ENCODE results near the gene SAMHD1.
"Not testable (repeated sequence)": the region's sequence is repeated elsewhere in the genome, so short reads cannot be mapped to it uniquely, and the experiment has no call there.

Gene SAMHD1

DNA sequence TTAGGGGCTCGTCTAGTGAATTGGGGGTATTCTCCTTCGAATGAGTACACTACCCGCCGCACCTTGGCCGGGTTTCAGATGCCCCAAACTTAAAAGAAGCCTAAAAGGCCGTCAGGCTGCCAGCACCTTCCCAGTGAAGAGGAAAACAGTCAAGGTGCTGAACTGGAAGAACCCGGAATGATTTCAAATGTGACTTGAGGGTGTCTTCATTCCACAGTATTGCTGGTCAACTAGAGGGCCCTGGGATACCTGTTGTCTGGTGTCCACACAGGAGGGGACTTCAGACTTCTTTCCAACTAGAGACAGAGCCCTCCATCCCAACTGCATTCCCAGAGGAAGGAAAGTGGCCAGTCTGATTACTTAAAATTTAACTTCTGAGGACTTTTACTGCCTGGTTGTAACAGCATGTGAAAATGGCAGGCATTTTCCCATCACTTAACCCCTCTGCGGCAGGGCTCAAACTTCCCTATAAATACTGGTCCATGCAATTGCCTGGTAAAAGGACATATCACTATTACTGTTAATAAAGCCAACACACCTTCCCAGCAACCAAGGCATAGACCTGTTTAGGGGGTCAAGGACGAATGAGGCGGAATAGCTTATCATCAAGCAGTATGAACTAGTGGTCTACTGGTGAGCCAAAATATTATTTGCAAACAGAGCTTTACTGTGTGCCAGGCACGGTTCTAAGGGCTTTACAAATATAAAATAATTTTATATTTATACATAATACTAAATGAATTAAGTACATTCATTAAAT lies 651 bp upstream of the SAMHD1 start:
- no peak for DNase-seq

DNA sequence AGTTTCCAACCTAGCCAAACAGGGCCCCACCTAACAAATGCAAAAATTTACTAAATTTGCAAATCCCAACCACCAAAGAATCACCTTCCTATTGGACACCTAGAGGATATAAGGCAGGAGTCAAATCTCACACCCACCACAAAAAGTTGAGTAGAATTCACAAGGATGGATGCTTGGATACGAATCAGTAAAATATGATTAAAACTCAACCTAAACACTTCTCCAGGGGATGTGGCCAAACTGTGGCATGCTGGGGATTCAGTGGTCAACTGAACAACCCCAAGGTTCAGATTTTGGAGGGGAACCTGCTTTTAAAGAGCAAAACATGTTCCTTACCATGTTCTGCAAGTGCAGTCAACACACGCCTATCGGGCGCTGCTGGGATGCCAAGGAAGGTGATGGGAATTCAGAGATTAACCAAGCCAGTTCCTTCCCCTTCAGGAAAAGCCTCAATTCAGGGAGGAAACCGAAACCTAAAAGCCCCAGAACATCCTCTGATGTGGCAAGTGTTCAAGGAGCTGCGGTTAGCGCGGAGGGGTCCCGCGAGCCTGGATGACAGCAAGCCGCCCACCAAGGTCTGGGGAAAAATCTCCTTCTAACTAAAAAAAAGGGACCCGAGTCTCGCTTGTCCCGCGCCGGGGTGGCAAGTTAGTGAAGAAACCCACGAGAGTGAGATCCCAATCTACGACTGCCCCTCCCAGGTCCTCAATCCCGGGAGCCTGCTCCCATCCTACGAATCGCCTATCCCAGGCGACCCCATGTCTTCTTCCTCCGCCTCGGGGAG lies 902 bp downstream of the SAMHD1 start:
- DNase-seq, result no peak

DNA sequence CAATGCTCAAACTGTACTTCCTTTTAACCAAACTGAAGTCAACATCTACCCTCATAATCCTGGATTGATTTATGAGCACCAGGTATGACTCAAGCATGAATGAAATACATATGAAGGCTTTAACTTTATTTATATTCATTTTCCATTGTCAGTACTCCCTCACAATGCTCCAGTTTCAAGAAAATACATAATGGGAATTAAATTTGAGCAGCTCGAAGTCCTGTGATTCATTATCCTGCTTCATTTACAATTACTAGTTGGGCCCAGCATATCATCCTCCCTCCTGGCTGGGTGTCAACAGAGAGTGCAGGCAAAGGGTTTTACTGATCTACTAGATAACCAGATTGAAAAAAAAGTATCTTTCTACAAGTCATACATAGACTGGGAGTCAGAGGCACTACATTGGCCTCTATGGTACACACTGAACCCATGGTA lies 10.1 kb downstream of the SAMHD1 start:
- DNase-seq, result no peak

DNA sequence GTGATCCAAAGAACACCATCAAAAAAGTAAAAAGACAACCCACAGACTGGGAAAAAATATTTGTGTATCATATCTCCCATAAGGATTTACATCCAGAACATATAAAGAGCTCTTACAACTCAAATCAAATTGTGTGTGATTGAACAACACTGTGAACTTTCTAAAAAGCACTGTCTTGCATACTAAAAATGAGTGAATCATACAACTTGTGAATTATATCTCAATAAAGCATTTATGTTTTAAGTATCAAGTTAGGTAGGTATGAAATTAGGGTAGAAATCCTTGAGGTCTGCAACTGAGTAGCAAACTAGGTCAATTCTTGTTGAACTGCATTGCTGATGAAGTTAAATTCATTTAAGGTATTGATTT lies 14.1 kb downstream of the SAMHD1 start:
- DNase-seq, result no peak

DNA sequence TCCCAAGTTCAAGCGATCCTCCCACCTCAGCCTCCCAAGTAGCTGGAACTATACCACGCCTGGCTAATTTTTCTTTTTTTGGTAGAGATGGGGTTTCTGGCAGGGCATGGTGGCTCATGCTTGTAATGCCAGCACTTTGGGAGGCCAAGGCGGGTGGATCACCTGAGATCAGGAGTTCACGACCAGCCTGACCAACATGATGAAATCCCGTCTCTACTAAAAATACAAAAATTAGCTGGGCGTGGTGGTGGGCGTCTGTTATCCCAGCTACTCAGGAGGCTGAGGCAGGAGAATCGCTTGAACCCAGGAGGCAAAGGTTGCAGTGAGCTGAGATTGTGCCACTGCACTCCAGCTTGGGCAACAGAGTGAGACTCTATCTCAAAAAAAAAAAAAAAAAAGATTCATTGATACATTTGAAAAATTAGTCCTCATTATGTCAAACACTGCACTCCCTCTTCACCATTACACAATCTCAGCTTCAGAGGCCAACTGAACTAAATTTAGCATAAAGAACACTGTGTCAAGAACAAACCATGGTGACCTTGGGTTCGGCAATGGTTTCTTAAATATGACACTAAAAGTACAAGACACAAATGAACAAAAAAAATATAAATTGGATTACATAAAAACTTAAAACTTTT lies 14.6 kb downstream of the SAMHD1 start:
- DNase-seq, result not testable (repeated sequence)

DNA sequence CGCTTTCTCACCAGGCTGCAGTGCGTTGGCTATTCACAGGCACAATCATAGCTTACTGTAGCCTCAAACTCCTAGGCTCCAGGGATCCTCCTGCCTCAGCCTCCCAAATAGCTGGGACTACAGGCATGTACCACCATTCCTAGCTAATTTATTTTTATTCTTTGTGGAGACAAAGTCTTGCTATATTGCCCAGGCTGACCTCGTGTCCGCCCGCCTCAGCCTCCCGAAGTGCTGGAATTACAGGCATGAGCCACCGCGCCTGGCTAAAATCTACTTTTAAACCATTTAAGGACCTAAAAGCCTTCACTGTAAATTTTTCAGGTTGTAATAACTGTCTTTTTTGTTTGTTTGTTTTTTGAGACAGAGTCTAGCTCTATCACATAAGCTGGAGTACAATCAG lies 15.2 kb downstream of the SAMHD1 start:
- DNase-seq, result no peak

DNA sequence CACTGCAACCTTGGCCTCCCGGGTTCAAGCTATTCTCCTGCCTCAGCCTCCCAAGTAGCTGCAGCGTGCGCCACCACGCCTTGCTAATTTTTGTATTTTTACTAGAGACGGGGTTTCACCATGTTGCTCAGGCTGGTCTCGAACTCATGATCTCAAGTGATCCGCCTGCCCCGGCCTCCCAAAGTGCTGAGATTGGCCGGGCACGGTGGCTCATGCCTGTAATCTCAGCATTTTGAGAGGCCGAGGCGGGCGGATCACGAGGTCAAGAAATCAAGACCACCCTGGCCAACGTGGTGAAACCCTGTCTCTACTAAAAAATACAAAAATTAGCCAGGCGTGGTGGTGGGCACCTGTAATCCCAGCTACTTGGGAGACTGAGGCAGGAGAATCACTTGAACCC lies 17.9 kb downstream of the SAMHD1 start:
- not testable (repeated sequence) for DNase-seq

DNA sequence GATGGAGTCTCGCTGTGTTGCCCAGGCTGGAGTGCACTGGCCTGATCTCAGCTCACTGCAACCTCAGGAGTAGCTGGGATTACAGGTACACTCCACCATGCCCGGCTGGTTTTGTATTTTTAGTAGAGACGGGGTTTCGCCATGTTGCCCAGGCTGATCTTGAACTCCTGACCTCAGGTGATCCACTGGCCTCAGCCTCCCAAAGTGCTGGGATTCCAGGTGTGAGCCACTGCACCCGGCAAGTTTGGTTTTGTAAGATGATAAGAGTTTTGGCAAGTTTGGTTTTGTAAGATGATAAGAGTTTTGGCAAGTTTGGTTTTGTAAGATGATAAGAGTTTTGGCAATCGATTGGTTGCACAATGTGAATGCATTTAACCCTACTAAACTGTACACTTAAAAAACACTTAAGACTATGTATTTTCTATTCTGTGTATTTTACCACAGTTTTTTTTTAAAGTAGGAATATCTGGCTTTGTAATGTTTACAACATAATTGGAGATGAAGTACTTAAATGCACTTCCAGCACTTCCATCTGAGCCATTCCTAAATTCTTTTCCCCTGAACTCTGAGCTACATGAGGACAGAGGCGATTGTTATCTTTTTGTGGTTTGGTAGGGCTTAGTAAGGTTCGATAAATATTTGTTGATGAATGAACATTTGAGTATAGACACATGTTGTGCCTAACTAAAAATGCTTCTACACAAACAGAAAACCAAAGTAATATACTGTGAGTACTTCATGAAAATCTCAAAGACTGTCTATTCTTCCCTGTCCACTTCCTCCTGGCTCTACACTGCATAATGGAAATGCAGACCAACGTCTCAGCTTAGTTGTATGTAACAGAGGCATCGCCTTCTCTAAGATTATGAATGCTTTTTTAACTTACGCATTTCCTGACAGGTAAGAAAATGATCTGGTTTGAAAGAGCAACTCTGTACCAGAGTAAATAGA lies 18.8 kb downstream of the SAMHD1 start:
- no peak for DNase-seq

DNA sequence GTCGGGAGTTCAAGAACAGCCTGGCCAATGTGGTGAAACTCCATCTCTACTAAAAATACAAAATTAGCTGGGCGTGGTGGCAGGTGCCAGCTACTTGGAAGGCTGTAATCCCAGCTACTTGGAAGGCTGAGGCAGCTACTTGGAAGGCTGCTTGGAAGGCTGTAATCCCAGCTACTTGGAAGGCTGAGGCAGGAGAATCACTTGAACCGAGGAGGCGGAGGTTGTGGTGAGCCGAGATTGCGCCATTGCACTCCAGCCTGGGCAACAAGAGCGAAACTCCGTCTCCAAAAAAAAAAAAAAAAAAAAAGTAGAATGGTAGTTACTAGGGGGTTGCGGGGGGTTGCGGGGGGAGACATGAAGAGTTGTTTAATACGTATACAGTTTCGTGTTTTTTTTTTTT lies 19.4 kb downstream of the SAMHD1 start:
- DNase-seq, result not testable (repeated sequence)

DNA sequence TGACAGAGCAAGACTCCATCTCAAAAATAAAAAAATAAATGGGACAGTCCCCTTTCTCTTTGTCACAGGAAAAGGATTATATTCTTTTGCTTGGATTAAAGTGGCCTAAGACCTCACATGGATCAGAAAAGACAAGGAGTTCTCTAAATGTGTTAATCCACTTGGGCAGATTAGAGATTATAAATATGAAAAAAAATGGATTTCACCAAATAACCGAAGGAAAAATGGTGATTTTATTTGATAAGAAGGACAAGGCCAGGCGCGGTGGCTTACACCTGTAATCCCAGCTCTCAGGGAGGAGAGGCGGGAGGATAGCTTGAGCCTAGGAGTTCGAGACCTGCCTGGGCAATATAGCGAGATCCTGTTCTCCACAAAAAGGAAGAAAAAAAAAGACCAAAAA lies 21.8 kb downstream of the SAMHD1 start:
- no peak for DNase-seq

DNA sequence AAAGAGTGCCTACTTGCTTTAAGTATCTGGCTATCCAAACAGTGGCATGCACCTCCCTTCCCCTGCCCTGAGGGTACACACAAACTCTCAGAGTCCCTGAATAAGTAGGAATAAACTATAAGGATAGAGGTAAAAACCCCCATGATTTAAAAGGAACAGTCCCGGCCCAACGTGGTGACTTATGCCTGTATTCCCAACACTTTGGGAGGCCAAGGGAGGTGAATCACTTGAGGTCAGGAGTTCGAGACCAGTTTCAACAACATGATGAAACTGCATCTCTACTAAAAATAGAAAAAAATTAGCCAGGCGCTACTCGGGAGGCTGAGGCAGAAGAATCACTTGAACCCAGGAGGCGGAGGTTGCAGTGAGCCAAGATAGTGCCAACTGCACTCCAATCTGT lies 22.2 kb downstream of the SAMHD1 start:
- DNase-seq, result no peak

DNA sequence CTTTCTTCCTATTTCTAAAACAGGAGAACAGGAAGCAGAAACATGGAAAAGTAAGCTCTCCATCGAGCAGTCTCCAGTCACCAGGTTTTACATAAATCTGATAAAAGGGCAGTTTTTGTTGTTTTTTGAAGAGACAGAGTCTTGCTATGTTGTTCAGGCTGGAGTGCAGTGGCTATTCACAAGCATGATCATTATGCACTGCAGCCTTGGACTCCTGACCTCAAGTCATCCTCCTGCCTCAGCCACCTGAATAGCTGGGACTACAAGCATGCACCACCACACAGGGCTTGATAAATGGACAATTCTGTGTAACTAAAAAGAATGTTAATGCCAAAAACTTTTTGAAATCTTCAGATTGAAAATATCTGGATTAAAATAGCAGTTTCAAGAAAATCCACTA lies 23.8 kb downstream of the SAMHD1 start:
- no peak for DNase-seq

DNA sequence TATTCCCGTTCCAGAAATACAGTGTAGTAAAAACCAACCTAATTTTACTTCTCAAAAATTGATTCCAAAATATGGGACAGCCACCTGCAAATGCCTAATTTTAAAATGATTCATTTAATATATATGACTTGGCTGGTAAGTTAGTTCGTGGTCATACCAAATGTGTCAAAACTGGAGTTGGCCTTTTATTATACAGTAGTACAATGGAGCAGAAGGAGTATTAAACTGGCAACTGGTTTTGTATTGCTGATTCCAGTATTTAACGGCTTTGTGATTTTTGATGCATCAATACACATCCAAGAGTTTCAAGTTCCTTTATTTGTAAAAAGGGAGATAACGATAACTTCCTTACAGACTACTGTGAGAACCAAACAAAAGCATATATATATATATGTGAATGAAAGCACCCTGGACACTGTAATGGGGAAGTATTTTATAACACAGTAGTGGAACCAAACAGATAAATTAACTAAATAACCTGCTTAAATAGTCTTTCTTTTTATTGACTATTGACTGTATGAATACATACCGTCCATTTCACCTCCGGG lies 24.8 kb downstream of the SAMHD1 start:
- no peak for DNase-seq

DNA sequence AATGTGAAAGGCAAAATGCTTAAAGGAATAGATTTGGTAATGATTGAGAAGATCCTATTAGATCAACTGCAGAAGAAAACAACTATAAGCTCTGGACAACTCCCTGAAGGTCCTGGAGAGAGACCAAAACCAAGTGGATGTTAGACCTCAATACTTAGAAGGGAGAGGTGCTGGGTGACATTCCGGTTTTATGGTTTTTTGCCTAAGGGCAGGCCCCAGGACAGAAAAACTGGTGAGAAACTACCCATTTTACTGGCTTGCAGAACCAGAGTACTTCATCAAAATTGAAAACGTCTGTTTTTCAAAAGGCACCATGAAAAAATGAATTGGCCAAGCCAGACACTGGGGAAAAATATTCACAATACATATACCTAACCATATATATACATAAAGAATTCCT lies 26.3 kb downstream of the SAMHD1 start:
- no peak for DNase-seq

DNA sequence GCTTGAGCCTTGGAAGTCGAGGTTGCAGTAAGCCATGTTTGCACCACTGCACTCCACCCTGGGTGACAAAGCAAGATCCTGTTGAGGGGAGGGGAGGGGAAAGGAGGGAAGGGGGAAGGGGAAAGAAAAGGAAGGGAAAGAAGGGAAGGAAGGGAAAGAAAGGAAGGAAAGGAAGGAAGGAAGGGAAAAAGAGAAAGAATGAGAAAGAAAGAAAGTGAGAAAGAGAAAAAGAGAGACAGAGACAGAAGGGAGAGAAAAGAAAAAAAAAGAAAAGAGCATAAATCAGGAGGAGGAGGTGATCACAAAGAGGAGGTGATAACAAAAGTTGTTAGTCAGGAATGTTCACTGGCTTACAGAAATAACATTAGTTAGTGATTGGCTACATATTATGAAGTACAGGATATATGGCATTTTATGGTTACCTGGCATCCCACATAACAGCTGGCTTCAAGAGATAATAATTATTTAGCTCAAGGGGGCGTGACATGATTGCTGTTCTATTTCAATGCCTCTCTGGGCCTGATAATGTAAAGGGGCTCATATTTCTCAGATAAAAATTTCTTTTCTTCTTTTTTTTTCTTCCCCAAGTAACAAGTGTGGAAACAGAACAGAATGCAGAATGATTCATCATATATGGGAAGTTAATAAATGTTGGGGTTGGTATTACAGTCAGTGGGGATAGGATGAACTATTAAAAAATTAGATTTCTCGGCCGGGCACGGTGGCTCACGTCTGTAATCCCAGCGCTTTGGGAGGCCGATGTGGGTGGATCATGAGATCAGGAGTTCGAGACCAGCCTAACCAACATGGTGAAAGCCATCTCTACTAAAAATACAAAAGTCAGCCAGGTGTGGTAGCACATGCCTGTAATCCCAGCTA lies 27.1 kb downstream of the SAMHD1 start:
- DNase-seq, result no peak

DNA sequence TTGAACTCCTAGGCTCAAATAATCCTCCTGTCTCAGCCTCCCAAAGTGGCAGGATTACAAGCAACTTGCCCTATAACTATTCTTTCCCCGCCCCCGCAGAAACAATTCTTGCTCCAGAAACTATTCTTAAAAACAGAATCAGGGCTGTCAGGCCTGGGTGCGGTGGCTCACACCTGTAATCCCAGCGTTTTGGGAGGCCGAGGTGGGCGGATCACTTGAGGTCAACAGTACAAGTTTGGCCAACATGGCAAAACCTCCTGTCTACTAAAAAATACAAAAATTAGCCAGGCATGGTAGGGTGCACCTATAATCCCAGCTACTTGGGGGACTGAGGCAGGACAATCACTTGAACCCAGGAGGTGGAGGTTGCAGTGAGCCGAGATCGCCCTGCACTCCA lies 31.2 kb downstream of the SAMHD1 start:
- DNase-seq, result no peak

DNA sequence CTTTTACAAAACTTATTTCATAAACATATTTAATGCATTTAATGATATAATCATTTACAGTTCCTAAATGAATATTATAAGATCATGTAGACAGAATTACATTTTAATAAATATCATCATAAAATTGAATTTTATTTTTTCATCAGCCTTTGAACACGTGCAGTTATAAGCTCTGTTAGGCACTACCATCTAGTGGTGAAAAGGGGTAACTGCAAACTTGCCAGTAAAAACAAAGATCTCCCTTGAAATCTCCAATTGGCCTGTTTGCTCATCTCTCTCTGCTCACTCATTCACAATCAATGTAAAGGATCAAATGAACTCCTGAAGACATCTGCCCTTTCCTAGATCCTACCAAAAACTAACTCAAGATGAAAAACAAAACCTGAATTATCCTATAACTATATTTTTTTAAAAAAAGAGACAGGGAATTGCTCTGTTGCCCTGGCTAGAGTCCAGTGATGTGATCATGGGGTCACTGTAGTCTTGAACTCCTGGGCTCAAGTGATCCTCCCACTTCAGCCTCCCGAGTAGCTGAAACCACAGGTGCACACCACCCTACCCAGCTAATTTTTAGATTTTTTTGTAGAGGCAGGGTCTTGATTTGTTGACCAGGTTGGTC lies 31.7 kb downstream of the SAMHD1 start:
- DNase-seq, result no peak

DNA sequence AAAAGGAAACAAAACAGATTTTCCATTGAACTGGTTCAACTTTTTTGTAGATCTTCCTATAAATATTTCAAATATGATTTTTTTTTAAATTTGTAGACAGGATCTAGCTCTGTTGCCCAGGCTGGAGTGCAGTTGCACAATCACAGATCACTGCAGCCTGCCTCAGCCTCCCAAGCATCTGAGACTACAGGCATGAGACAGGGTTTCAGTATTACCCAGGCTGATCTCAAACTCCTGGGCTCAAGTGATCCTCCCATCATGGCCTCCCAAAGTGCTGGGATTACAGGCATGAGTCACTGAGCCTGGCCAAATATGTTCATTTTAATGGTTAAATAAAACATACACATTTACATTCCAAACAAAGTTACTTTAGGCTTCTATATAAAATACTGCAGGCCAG lies 33.6 kb downstream of the SAMHD1 start:
- no peak for DNase-seq

DNA sequence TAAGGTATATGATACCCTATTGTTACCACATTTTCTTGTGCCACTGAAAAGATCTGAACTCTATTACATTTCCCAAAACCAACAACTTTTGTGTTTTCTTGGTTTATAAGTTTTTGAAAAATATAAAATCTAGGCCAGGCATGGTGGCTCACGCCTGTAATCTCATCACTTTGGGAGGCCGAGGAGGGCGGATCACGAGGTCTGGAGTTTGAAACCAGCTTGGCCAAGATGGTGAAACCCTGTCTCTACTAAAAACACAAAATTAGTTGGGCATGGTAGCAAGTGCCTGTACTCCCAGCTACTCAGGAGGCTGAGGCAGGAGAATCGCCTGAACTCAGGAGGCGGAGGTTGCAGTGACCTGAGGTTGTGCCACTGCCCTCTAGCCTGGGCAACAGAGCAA lies 34.3 kb downstream of the SAMHD1 start:
- no peak for DNase-seq

DNA sequence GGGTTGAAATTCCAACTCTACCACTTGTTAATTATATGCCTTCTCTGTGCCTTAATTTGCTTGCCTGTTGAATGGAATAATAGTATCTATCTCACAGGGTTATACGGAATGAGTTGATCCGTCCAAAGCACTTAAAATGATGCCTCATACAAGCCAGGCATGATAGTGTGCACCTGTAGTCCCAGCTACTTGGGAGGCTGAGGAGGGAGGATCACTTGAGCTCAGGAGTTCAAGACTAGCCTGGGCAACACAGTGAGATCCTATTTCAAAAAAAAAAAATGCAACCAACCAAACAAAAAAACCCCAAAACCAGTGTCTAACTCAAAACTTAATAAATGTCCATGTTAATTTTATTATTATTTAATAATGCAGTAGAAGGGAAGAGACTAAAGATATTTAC lies 35.3 kb downstream of the SAMHD1 start:
- no peak for DNase-seq

DNA sequence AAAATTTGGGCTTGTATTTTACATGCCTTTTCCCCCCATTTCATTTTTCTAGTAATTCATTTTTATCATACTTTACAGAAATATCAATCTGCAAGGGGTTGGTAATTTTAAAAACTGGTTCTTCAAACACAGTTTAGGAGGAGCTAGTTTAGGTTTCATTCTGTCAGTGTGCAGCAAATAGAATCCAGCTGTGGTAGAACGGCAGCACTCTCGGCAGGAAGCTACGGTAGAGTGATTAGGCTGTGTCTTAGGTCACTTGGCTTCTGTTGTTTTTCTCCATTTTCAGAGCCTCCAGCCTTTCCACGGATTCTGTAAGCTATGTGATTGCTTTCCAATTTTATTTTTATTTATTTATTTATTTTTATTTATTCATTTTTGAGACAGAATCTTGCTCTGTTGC lies 42.9 kb downstream of the SAMHD1 start:
- DNase-seq, result no peak

Data from SIG-M5 (cell line).